Measurements from ENCODE around the gene FGD5.

FGD5 gene

DNA sequence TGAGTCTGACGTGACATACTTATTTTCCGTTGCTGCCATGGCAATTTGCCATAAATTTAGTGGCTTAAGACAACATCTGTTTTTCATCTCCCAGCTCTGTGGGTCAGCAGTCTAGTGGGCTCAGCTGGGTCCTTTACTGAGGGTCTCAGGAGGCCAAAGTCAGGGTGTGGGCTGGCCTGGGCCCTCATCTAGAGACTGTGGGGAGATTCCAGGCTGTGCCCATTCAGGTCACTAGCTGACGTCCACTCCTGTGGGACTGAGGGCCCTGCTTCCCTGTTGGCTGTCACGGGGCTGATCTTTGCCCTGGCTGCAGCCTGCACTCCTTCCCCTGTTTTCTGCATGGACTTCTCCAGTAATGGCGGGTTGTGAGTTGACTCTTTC, 19.1 kb downstream of the FGD5 start:
- no peak for DNase-seq (ENCODE audit: low read depth)
- H3K4me3 ChIP-seq (ENCODE audit: low read depth, low read length) = no peak overlapping the region
- TF ChIP-seq, protein P1, sequence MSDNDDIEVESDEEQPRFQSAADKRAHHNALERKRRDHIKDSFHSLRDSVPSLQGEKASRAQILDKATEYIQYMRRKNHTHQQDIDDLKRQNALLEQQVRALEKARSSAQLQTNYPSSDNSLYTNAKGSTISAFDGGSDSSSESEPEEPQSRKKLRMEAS (IDR thresholded peaks at IDR 0.05; ENCODE audit: low read depth, low read length) = no peak
- TF ChIP-seq MYC (IDR thresholded peaks at IDR 0.05; ENCODE audit: low read depth, low read length) (no peak), POLR2A (IDR thresholded peaks at IDR 0.05; ENCODE audit: extremely low read depth, insufficient read length) (no peak)
- TF ChIP-seq, protein P2, sequence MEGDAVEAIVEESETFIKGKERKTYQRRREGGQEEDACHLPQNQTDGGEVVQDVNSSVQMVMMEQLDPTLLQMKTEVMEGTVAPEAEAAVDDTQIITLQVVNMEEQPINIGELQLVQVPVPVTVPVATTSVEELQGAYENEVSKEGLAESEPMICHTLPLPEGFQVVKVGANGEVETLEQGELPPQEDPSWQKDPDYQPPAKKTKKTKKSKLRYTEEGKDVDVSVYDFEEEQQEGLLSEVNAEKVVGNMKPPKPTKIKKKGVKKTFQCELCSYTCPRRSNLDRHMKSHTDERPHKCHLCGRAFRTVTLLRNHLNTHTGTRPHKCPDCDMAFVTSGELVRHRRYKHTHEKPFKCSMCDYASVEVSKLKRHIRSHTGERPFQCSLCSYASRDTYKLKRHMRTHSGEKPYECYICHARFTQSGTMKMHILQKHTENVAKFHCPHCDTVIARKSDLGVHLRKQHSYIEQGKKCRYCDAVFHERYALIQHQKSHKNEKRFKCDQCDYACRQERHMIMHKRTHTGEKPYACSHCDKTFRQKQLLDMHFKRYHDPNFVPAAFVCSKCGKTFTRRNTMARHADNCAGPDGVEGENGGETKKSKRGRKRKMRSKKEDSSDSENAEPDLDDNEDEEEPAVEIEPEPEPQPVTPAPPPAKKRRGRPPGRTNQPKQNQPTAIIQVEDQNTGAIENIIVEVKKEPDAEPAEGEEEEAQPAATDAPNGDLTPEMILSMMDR (IDR thresholded peaks at IDR 0.05; ENCODE audit: low read depth, low read length) = no peak

GRCh38 chr3:14839236-14839635, 20.5 kb downstream of the FGD5 start:
- no peak for DNase-seq (ENCODE audit: low read depth)

GRCh38 chr3:14841836-14842235, 23.1 kb downstream of the FGD5 start:
- no peak overlapping the region for H3K4me3 ChIP-seq (ENCODE audit: low read depth, low read length)
- TF ChIP-seq POLR2A (IDR thresholded peaks at IDR 0.05; ENCODE audit: extremely low read depth, insufficient read length) (no peak), MYC (IDR thresholded peaks at IDR 0.05; ENCODE audit: low read depth, low read length) (no peak)
- TF ChIP-seq, protein P2 (IDR thresholded peaks at IDR 0.05; ENCODE audit: low read depth, low read length) = no peak
- TF ChIP-seq, protein P1 (IDR thresholded peaks at IDR 0.05; ENCODE audit: low read depth, low read length) = no peak
- no peak for DNase-seq (ENCODE audit: low read depth)

More at GRCh38 chr3:14839236-14839635, 20.5 kb downstream of the FGD5 start:
- TF ChIP-seq POLR2A (IDR thresholded peaks at IDR 0.05; ENCODE audit: extremely low read depth, insufficient read length) (no peak), MYC (IDR thresholded peaks at IDR 0.05; ENCODE audit: low read depth, low read length) (no peak)
- TF ChIP-seq, protein P2 (IDR thresholded peaks at IDR 0.05; ENCODE audit: low read depth, low read length) = no peak
- TF ChIP-seq, protein P1 (IDR thresholded peaks at IDR 0.05; ENCODE audit: low read depth, low read length) = no peak
- no peak overlapping the region for H3K4me3 ChIP-seq (ENCODE audit: low read depth, low read length)

- DNase-seq (ENCODE audit: low read depth) = no peak
- no peak for TF ChIP-seq MYC (IDR thresholded peaks at IDR 0.05; ENCODE audit: low read depth, low read length)
- TF ChIP-seq, protein P2 (IDR thresholded peaks at IDR 0.05; ENCODE audit: low read depth, low read length) = no peak
- TF ChIP-seq, protein P1 (IDR thresholded peaks at IDR 0.05; ENCODE audit: low read depth, low read length) = no peak
- TF ChIP-seq POLR2A (IDR thresholded peaks at IDR 0.05; ENCODE audit: extremely low read depth, insufficient read length) = no peak
- no peak overlapping the region for H3K4me3 ChIP-seq (ENCODE audit: low read depth, low read length)
These were observed 23.5 kb downstream of the FGD5 start for GRCh38 chr3:14842277-14842676.

DNA sequence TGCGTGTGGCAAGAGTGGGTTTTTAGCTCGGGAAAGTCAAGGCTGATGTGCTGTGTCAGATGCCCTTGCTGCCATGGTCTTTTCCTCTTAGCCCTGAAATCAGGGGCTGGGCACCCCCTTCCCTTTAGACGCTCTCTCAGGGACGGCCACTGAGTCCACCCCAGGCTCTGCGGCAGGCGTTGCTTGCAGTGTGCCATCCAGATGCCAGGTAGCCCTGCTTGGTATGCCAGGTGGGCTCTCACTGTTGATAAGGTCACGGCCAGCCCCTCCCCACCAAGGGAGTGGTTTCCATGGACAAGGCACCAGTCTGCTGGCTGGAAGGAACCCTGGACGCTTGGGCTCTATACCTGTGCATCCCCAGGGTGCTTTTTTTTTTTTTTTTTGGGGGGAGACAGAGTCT, 24.6 kb downstream of the FGD5 start:
- H3K4me3 ChIP-seq (ENCODE audit: low read depth, low read length) = no peak overlapping the region
- no peak for DNase-seq (ENCODE audit: low read depth)
- TF ChIP-seq, protein P2 (IDR thresholded peaks at IDR 0.05; ENCODE audit: low read depth, low read length) = no peak
- TF ChIP-seq POLR2A (IDR thresholded peaks at IDR 0.05; ENCODE audit: extremely low read depth, insufficient read length) (no peak), MYC (IDR thresholded peaks at IDR 0.05; ENCODE audit: low read depth, low read length) (no peak)
- TF ChIP-seq, protein P1 (IDR thresholded peaks at IDR 0.05; ENCODE audit: low read depth, low read length) = no peak
